DOHH2 (cell line): ENCODE measurements around the gene RBL1.
"Not testable (repeated sequence)": the region's sequence is repeated elsewhere in the genome, so short reads cannot be mapped to it uniquely, and the experiment has no call there.

Experiments
- H3F3A ChIP-seq: fragments of 200-600 bp; sonication (generic), shearing (Covaris generic); 2 replicates; pipeline ENCODE4 v1.6.0; 2016; ENCODE audit warnings: antibody characterized with exemption, mild to moderate bottlenecking; ENCODE audit not compliant: control insufficient read depth, insufficient read depth
- H3K27ac ChIP-seq: fragments of 200-600 bp; sonication (generic); 2 replicates; pipeline ENCODE4 v1.5.1; 2014; ENCODE audit warnings: low read depth, mild to moderate bottlenecking, low read length, moderate library complexity
- H3K27me3 ChIP-seq: fragments of 200-600 bp; sonication (generic); 2 replicates; pipeline ENCODE4 v1.6.1; 2014; ENCODE audit warnings: mild to moderate bottlenecking, low read length, mixed read lengths; ENCODE audit not compliant: control insufficient read depth
- H3K36me3 ChIP-seq: fragments of 200-600 bp; sonication (generic); 2 replicates; pipeline ENCODE4 v1.6.1; 2014; ENCODE audit warnings: mild to moderate bottlenecking, low read length, moderate library complexity, mixed read lengths; ENCODE audit not compliant: control insufficient read depth
- H3K4me1 ChIP-seq: fragments of 200-600 bp; sonication (generic); 2 replicates; pipeline ENCODE4 v1.6.1; 2014; ENCODE audit warnings: mild to moderate bottlenecking, low read length, mixed read lengths; ENCODE audit not compliant: control insufficient read depth
- H3K4me2 ChIP-seq: fragments of 200-600 bp; sonication (generic); 2 replicates; pipeline ENCODE4 v1.6.0; 2014; ENCODE audit warnings: mild to moderate bottlenecking, low read length, moderate library complexity
- H3K4me3 ChIP-seq: fragments of 200-600 bp; sonication (generic); 2 replicates; pipeline ENCODE4 v1.5.1; 2014; ENCODE audit warnings: mild to moderate bottlenecking, low read length, mixed read lengths
- H3K79me2 ChIP-seq: fragments of 200-600 bp; sonication (generic); 2 replicates; pipeline ENCODE4 v1.6.1; 2014; ENCODE audit warnings: mild to moderate bottlenecking, low read length, mixed read lengths; ENCODE audit not compliant: control insufficient read depth
- H3K9me2 ChIP-seq: fragments of 200-600 bp; sonication (generic); replicated peaks from 2 replicates; pipeline ENCODE4 v1.6.1; 2014; ENCODE audit warnings: mild to moderate bottlenecking, low read length, mixed read lengths; ENCODE audit not compliant: control insufficient read depth
- H3K9me3 ChIP-seq: fragments of 200-600 bp; sonication (generic); 2 replicates; pipeline ENCODE4 v1.6.1; 2014; ENCODE audit warnings: antibody characterized with exemption, low read length, mixed read lengths; ENCODE audit not compliant: control insufficient read depth, insufficient read depth
- H4K20me1 ChIP-seq: fragments of 200-600 bp; sonication (generic); 2 replicates; pipeline ENCODE4 v1.6.0; 2014; ENCODE audit warnings: low read depth, mild to moderate bottlenecking, antibody characterized with exemption, low read length, moderate library complexity; ENCODE audit not compliant: control insufficient read depth, insufficient read depth
- EZH2phosphoT487 ChIP-seq: fragments of 200-600 bp; sonication (generic); IDR thresholded peaks from 2 replicates; pipeline ENCODE4 v1.6.1; 2017; ENCODE audit warnings: borderline replicate concordance, mild to moderate bottlenecking, antibody characterized with exemption, low read length, moderate library complexity, mixed read lengths
- TF ChIP-seq, protein P1 (sequence below): fragments of 200-600 bp; sonication (generic); IDR thresholded peaks from one replicate; pipeline ENCODE4 v1.5.1; 2014; ENCODE audit warnings: antibody characterized with exemption, mild to moderate bottlenecking, low read depth, low read length; ENCODE audit not compliant: poor library complexity, severe bottlenecking

RBL1 gene

DNA sequence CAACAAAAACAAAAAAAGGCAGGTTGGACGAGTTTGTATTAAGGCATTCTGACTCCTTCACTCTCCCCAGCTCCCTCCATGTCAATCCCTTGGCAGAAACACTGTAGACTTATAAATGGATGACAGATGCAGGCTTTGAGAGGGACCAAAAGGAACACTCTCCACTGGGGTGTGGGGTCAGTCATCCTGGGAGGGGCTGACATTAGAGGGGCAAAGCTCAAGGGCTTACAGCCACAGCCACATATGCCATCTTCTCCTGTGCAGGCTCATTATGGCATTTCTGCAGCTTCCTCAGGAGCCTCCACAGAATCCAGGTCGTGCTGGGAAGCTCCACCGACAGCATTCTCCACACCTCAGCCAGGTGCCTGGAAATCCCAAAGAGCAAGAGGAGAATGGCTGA is 33.0 kb upstream of the RBL1 start:
- H3K27me3 ChIP-seq, result no peaks in the 10 kb centered on the region
- H3K4me1 ChIP-seq, result peaks cover 3% of the 10 kb centered on the region
- H3K79me2 ChIP-seq, result no peaks in the 10 kb centered on the region
- H3K9me2 ChIP-seq, result no peaks in the 10 kb centered on the region
- no peaks in the 10 kb centered on the region for H3F3A ChIP-seq
- no peak overlapping the region for H3K4me3 ChIP-seq
- no peaks in the 10 kb centered on the region for H3K9me3 ChIP-seq
- no peak for TF ChIP-seq EZH2phosphoT487
- TF ChIP-seq, protein P1, sequence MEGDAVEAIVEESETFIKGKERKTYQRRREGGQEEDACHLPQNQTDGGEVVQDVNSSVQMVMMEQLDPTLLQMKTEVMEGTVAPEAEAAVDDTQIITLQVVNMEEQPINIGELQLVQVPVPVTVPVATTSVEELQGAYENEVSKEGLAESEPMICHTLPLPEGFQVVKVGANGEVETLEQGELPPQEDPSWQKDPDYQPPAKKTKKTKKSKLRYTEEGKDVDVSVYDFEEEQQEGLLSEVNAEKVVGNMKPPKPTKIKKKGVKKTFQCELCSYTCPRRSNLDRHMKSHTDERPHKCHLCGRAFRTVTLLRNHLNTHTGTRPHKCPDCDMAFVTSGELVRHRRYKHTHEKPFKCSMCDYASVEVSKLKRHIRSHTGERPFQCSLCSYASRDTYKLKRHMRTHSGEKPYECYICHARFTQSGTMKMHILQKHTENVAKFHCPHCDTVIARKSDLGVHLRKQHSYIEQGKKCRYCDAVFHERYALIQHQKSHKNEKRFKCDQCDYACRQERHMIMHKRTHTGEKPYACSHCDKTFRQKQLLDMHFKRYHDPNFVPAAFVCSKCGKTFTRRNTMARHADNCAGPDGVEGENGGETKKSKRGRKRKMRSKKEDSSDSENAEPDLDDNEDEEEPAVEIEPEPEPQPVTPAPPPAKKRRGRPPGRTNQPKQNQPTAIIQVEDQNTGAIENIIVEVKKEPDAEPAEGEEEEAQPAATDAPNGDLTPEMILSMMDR, result no peak
- no peak overlapping the region for H3K27ac ChIP-seq
- H3K36me3 ChIP-seq, result no peaks in the 10 kb centered on the region
- no peaks in the 10 kb centered on the region for H4K20me1 ChIP-seq
- H3K4me2 ChIP-seq, result no peak overlapping the region

DNA sequence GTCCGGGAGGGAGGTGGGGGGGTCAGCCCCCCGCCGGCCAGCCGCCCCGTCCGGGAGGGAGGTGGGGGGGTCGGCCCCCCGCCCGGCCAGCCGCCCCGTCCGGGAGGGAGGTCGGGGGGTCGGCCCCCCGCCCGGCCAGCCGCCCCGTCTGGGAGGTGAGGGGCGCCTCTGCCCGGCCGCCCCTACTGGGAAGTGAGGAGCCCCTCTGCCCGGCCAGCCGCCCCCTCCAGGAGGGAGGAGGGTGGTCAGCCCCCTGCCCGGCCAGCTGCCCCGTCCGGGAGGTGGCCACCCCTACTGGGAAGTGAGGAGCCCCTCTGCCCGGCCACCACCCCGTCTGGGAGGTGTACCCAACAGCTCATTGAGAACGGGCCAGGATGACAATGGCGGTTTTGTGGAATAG is 30.5 kb upstream of the RBL1 start:
- not testable (repeated sequence) for H3K9me2 ChIP-seq, H3F3A ChIP-seq, H3K4me3 ChIP-seq, H3K27me3 ChIP-seq, H3K4me1 ChIP-seq, H3K4me2 ChIP-seq, H3K27ac ChIP-seq, H3K36me3 ChIP-seq, H3K9me3 ChIP-seq, H4K20me1 ChIP-seq, H3K79me2 ChIP-seq

DNA sequence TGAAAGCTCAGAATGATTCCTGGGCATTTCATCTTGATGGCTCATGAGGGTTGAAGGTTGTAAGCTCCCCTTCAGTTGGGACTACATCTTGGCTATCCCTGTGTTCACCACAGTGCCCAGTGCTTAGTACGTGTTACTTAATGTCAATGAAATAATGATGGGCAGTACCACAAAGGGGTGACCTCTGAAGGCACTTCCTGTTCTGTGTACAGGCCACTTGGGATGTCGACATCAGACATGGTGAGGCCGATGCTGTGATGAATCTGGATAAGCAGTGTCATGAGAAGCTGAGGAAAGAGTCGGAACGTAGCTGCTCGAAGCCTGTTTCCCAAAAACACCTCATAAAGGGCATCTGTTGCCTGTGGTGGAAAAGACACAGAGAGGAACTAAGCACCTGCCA is 27.6 kb upstream of the RBL1 start:
- Histone ChIP-seq H4K20me1 (no peaks in the 10 kb centered on the region), H3K27ac (no peak overlapping the region), H3K36me3 (no peaks in the 10 kb centered on the region), H3K27me3 (no peaks in the 10 kb centered on the region), H3K79me2 (no peaks in the 10 kb centered on the region), H3K9me2 (no peaks in the 10 kb centered on the region), H3K4me2 (no peak overlapping the region), H3K9me3 (no peaks in the 10 kb centered on the region), H3K4me3 (no peak overlapping the region), H3F3A (no peaks in the 10 kb centered on the region), H3K4me1 (peaks cover 9% of the 10 kb centered on the region)
- TF ChIP-seq EZH2phosphoT487, result no peak
- TF ChIP-seq, protein P1, result no peak

- H3K27ac ChIP-seq, result no peak overlapping the region
- H3K4me1 ChIP-seq, result peaks cover 9% of the 10 kb centered on the region
- no peaks in the 10 kb centered on the region for H3K79me2 ChIP-seq
- H3F3A ChIP-seq, result no peaks in the 10 kb centered on the region
- H3K4me3 ChIP-seq, result no peak overlapping the region
- H4K20me1 ChIP-seq, result no peaks in the 10 kb centered on the region
- no peaks in the 10 kb centered on the region for H3K9me2 ChIP-seq
- no peak for TF ChIP-seq EZH2phosphoT487
- TF ChIP-seq, protein P1, result no peak
- H3K9me3 ChIP-seq, result no peaks in the 10 kb centered on the region
- H3K27me3 ChIP-seq, result no peaks in the 10 kb centered on the region
- H3K36me3 ChIP-seq, result no peaks in the 10 kb centered on the region
- H3K4me2 ChIP-seq, result no peak overlapping the region
Observed at GRCh38 chr20:37120497-37120896, 24.7 kb upstream of the RBL1 start.
